Measurements from ENCODE around the gene RNF146.

- TF ChIP-seq, protein P1, sequence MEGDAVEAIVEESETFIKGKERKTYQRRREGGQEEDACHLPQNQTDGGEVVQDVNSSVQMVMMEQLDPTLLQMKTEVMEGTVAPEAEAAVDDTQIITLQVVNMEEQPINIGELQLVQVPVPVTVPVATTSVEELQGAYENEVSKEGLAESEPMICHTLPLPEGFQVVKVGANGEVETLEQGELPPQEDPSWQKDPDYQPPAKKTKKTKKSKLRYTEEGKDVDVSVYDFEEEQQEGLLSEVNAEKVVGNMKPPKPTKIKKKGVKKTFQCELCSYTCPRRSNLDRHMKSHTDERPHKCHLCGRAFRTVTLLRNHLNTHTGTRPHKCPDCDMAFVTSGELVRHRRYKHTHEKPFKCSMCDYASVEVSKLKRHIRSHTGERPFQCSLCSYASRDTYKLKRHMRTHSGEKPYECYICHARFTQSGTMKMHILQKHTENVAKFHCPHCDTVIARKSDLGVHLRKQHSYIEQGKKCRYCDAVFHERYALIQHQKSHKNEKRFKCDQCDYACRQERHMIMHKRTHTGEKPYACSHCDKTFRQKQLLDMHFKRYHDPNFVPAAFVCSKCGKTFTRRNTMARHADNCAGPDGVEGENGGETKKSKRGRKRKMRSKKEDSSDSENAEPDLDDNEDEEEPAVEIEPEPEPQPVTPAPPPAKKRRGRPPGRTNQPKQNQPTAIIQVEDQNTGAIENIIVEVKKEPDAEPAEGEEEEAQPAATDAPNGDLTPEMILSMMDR (conservative IDR thresholded peaks at IDR 0.05; ENCODE audit: low read length), result no peak
- no peak for TF ChIP-seq EZH2phosphoT487 (IDR thresholded peaks at IDR 0.05; ENCODE audit: borderline replicate concordance)
Observed at GRCh38 chr6:127272576-127272975, 5.9 kb downstream of the RNF146 start.

Data from Loucy (cell line).